GM12874 (cell line): Measurements from ENCODE around the gene PHLDA2.

Source experiments
- CTCF ChIP-seq: IDR thresholded peaks from 2 replicates; pipeline ENCODE4 v1.5.1; 2011; ENCODE audit warnings: low read depth, mild to moderate bottlenecking, control low read depth, low read length, moderate library complexity; ENCODE audit not compliant: insufficient read depth

PHLDA2 gene

GRCh38 chr11:2898366-2899079 is 30.7 kb downstream of the PHLDA2 start:
- no peak for TF ChIP-seq CTCF

- no peak for TF ChIP-seq CTCF
Measured at GRCh38 chr11:2897048-2897447, 32.2 kb downstream of the PHLDA2 start.

GRCh38 chr11:2896047-2896446 is 33.2 kb downstream of the PHLDA2 start:
- no peak for TF ChIP-seq CTCF

- TF ChIP-seq CTCF: no peak
Measured at GRCh38 chr11:2893935-2894334, 35.3 kb downstream of the PHLDA2 start.

GRCh38 chr11:2892967-2893528 is 36.2 kb downstream of the PHLDA2 start:
- peak; percentile 58 for TF ChIP-seq CTCF

- TF ChIP-seq CTCF: peak; percentile 97
Measured at GRCh38 chr11:2892215-2892966, 36.8 kb downstream of the PHLDA2 start.
